Liver (tissue), 9 donors: ENCODE results near the gene SDK2. TPM values are rescaled to one million over a fixed set of nuclear protein-coding genes. Genes with fewer than 3 reads are reported as not detected.

ENCODE experiments used
- DNase-seq: peaks from one replicate; pipeline ENCODE4 v3.0.0-alpha.2; 2017; ENCODE audit warnings: low spot score
- H3K27ac ChIP-seq, 2 donors: one replicate each; pipeline ENCODE4 v1.7.0; 2013; ENCODE audit warnings: inconsistent platforms in 2 of 2, low read length in 2 of 2, control low read depth in 1 of 2, low read depth in 1 of 2, mild to moderate bottlenecking in 1 of 2
- H3K27me3 ChIP-seq, 4 donors: one replicate each; pipeline versions ENCODE4 v1.6.1 to v1.7.0; 2013; ENCODE audit warnings: low read length in 3 of 4, inconsistent platforms in 1 of 4, mild to moderate bottlenecking in 1 of 4, moderate library complexity in 1 of 4; ENCODE audit not compliant: control insufficient read depth in 4 of 4, insufficient read depth in 4 of 4
- H3K36me3 ChIP-seq, 4 donors: one replicate each; pipeline versions ENCODE4 v1.6.1 to v1.7.0; 2013; ENCODE audit warnings: low read length in 3 of 4, mild to moderate bottlenecking in 3 of 4, low read depth in 1 of 4, moderate library complexity in 1 of 4; ENCODE audit not compliant: control insufficient read depth in 4 of 4, insufficient read depth in 3 of 4
- H3K4me1 ChIP-seq, 4 donors: one replicate each; pipeline versions ENCODE4 v1.6.1 to v1.7.0; 2013; ENCODE audit warnings: low read length in 3 of 4, mild to moderate bottlenecking in 3 of 4, moderate library complexity in 1 of 4; ENCODE audit not compliant: control insufficient read depth in 4 of 4, insufficient read depth in 4 of 4
- H3K4me3 ChIP-seq, 3 donors: one replicate each; pipeline versions ENCODE4 v1.6.1 to v1.7.0; 2013; ENCODE audit warnings: low read length in 3 of 3, control low read depth in 1 of 3, low read depth in 1 of 3, mild to moderate bottlenecking in 1 of 3
- H3K9ac ChIP-seq, 2 donors: one replicate each; pipeline ENCODE4 v1.7.0; 2013; ENCODE audit warnings: low read length in 2 of 2, mild to moderate bottlenecking in 2 of 2, moderate library complexity in 2 of 2, control low read depth in 1 of 2, low read depth in 1 of 2
- H3K9me3 ChIP-seq, 4 donors: one replicate each; pipeline versions ENCODE4 v1.6.1 to v1.7.0; 2013; ENCODE audit warnings: low read length in 3 of 4; ENCODE audit not compliant: control insufficient read depth in 4 of 4
- EGR1 ChIP-seq, 2 donors: IDR thresholded peaks; 2 replicates each; pipeline ENCODE4 v1.6.1; 2016 to 2018; ENCODE audit warnings: antibody characterized with exemption in 2 of 2, low read depth in 2 of 2
- FOXA1 ChIP-seq: IDR thresholded peaks from 2 replicates; pipeline ENCODE4 v1.6.1; 2016; ENCODE audit warnings: antibody characterized with exemption
- FOXA2 ChIP-seq: IDR thresholded peaks from 2 replicates; pipeline ENCODE4 v1.6.1; 2016; ENCODE audit warnings: antibody characterized with exemption
- GABPA ChIP-seq, 2 donors: IDR thresholded peaks in 1 of 2; conservative IDR thresholded peaks in 1 of 2; 2 replicates each; pipeline ENCODE4 v1.6.1; 2016; ENCODE audit warnings: antibody characterized with exemption in 2 of 2, mild to moderate bottlenecking in 1 of 2, moderate library complexity in 1 of 2
- HNF4A ChIP-seq, 2 donors: conservative IDR thresholded peaks; 2 replicates each; pipeline ENCODE4 v1.6.1; 2016; ENCODE audit warnings: antibody characterized with exemption in 2 of 2, mild to moderate bottlenecking in 2 of 2
- HNF4G ChIP-seq: IDR thresholded peaks from 2 replicates; pipeline ENCODE4 v1.6.1; 2016; ENCODE audit warnings: antibody characterized with exemption
- JUND ChIP-seq, 2 donors: IDR thresholded peaks; 2 replicates each; pipeline ENCODE4 v1.6.1; 2016; ENCODE audit warnings: antibody characterized with exemption in 2 of 2
- NR2F2 ChIP-seq: IDR thresholded peaks from 2 replicates; pipeline ENCODE4 v1.6.1; 2016; ENCODE audit warnings: antibody characterized with exemption
- RAD21 ChIP-seq, 2 donors: IDR thresholded peaks; 2 replicates each; pipeline ENCODE4 v1.6.1; 2016; ENCODE audit warnings: antibody characterized with exemption in 2 of 2, mild to moderate bottlenecking in 2 of 2
- RXRA ChIP-seq, 2 donors: IDR thresholded peaks; 2 replicates each; pipeline ENCODE4 v1.6.1; 2017 to 2018; ENCODE audit warnings: antibody characterized with exemption in 2 of 2, mild to moderate bottlenecking in 1 of 2
- SP1 ChIP-seq: IDR thresholded peaks from 2 replicates; pipeline ENCODE4 v1.6.1; 2018; ENCODE audit warnings: antibody characterized with exemption, mild to moderate bottlenecking
- TAF1 ChIP-seq: conservative IDR thresholded peaks from 2 replicates; pipeline ENCODE4 v1.6.1; 2016; ENCODE audit warnings: antibody characterized with exemption, mild to moderate bottlenecking
- WGBS: extraction: QIAGEN DNeasy Blood & Tissue Kit; methylation state at CpG from one replicate; pipeline ENCODE4 v1.1.7; 2013; 5-methylcytosine and 5-hydroxymethylcytosine counted together
- polyA plus RNA-seq, 2 donors: library from polyadenylated mRNA; stranded (reverse) in 1 of 2; unstranded in 1 of 2; fragments of 200-250 nt in 1 of 2; fragments of >200 nt in 1 of 2; fragmentation: Nextera tagmentation in 1 of 2; extraction: Ambion mirVana in 1 of 2; gene quantifications; one replicate each; pipeline versions ENCODE4 v1.2.1 to v1.2.3, GENCODE V29; 2013 to 2015
- total RNA-seq, 2 donors: library from RNA; depleted of rRNA; stranded (reverse); fragments of >200 nt; gene quantifications; one replicate each; pipeline ENCODE4 v1.2.3, GENCODE V29; 2014
- TF ChIP-seq, protein P1 (sequence below): IDR thresholded peaks from 2 replicates; pipeline ENCODE4 v1.6.1; 2016; ENCODE audit warnings: antibody characterized with exemption
- TF ChIP-seq, protein P2 (sequence below): IDR thresholded peaks from 2 replicates; pipeline ENCODE4 v1.6.1; 2016; ENCODE audit warnings: antibody characterized with exemption
- TF ChIP-seq, protein P3 (sequence below): fragments of 150-350 bp; IDR thresholded peaks from 2 replicates; pipeline ENCODE4 v1.5.1; 2017; ENCODE audit warnings: improper control_type of control experiment, low read depth, low read length; ENCODE audit not compliant: missing input control
- TF ChIP-seq, protein P4 (sequence below): IDR thresholded peaks from 2 replicates; pipeline ENCODE4 v1.6.1; 2016; ENCODE audit warnings: antibody characterized with exemption, mild to moderate bottlenecking
- TF ChIP-seq, protein P5 (sequence below): IDR thresholded peaks from 2 replicates; pipeline ENCODE4 v1.6.1; 2016; ENCODE audit warnings: antibody characterized with exemption
- donor health status: healthy.
- donor health status: healthy.
- donor health status: healthy.
- donor health status: healthy.
- donor health status: healthy.

The SDK2 gene
- total and polyA plus RNA-seq, 4 donors: 0.05 to 0.42 (median 0.10) TPM

DNA sequence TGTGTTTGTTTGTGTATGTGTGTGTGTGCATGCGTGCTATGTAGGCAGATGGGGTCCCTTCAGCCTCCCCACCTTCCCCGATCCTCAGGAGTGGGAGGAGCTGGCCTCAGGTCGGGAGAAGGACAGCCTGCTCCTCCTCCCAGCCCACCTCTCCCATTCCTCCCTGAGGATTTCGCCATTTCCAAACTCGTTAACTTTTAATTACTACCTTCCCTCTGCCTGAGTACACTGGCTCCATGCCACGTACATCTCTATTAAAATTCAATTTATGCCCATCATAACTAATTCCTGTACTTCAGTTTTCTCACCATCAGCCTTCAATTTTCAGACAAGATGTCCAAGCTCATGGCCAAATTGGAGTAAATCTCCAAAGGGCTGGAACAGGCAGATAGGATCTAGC lies 148.6 kb downstream of the SDK2 start:
- 49% methylated on average over 6 of the region's 6 CpGs for WGBS
- H3K4me3 ChIP-seq: no peak overlapping the region
- H3K9me3 ChIP-seq: no peaks in the 10 kb centered on the region
- no peaks in the 10 kb centered on the region for H3K4me1 ChIP-seq
- H3K36me3 ChIP-seq: no peaks in the 10 kb centered on the region
- peaks cover 0 to 9% (median 0%) of the 10 kb centered on the region in 4 donors for H3K27me3 ChIP-seq
- DNase-seq: no peak
- no peak overlapping the region for H3K27ac ChIP-seq
- no peak for TF ChIP-seq HNF4A (conservative IDR thresholded peaks at IDR 0.05)
- TF ChIP-seq, protein P1, sequence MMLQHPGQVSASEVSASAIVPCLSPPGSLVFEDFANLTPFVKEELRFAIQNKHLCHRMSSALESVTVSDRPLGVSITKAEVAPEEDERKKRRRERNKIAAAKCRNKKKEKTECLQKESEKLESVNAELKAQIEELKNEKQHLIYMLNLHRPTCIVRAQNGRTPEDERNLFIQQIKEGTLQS: no peak
- no peak for TF ChIP-seq NR2F2
- TF ChIP-seq HNF4G: no peak
- no peak for TF ChIP-seq JUND (IDR thresholded peaks at IDR 0.05)
- TF ChIP-seq TAF1: no peak
- TF ChIP-seq, protein P2, sequence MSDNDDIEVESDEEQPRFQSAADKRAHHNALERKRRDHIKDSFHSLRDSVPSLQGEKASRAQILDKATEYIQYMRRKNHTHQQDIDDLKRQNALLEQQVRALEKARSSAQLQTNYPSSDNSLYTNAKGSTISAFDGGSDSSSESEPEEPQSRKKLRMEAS: no peak
- TF ChIP-seq RXRA (IDR thresholded peaks at IDR 0.05): no peak
- no peak for TF ChIP-seq EGR1 (IDR thresholded peaks at IDR 0.05; ENCODE audit: low read depth in 2 of 2)
- no peak for TF ChIP-seq SP1
- no peak for TF ChIP-seq GABPA (IDR thresholded peaks at IDR 0.05 in 1 of 2, conservative IDR thresholded peaks at IDR 0.05 in 1 of 2)
- no peak for TF ChIP-seq FOXA1
- TF ChIP-seq, protein P3, sequence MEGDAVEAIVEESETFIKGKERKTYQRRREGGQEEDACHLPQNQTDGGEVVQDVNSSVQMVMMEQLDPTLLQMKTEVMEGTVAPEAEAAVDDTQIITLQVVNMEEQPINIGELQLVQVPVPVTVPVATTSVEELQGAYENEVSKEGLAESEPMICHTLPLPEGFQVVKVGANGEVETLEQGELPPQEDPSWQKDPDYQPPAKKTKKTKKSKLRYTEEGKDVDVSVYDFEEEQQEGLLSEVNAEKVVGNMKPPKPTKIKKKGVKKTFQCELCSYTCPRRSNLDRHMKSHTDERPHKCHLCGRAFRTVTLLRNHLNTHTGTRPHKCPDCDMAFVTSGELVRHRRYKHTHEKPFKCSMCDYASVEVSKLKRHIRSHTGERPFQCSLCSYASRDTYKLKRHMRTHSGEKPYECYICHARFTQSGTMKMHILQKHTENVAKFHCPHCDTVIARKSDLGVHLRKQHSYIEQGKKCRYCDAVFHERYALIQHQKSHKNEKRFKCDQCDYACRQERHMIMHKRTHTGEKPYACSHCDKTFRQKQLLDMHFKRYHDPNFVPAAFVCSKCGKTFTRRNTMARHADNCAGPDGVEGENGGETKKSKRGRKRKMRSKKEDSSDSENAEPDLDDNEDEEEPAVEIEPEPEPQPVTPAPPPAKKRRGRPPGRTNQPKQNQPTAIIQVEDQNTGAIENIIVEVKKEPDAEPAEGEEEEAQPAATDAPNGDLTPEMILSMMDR: no peak
- TF ChIP-seq, protein P4, sequence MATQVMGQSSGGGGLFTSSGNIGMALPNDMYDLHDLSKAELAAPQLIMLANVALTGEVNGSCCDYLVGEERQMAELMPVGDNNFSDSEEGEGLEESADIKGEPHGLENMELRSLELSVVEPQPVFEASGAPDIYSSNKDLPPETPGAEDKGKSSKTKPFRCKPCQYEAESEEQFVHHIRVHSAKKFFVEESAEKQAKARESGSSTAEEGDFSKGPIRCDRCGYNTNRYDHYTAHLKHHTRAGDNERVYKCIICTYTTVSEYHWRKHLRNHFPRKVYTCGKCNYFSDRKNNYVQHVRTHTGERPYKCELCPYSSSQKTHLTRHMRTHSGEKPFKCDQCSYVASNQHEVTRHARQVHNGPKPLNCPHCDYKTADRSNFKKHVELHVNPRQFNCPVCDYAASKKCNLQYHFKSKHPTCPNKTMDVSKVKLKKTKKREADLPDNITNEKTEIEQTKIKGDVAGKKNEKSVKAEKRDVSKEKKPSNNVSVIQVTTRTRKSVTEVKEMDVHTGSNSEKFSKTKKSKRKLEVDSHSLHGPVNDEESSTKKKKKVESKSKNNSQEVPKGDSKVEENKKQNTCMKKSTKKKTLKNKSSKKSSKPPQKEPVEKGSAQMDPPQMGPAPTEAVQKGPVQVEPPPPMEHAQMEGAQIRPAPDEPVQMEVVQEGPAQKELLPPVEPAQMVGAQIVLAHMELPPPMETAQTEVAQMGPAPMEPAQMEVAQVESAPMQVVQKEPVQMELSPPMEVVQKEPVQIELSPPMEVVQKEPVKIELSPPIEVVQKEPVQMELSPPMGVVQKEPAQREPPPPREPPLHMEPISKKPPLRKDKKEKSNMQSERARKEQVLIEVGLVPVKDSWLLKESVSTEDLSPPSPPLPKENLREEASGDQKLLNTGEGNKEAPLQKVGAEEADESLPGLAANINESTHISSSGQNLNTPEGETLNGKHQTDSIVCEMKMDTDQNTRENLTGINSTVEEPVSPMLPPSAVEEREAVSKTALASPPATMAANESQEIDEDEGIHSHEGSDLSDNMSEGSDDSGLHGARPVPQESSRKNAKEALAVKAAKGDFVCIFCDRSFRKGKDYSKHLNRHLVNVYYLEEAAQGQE: no peak
- TF ChIP-seq, protein P5, sequence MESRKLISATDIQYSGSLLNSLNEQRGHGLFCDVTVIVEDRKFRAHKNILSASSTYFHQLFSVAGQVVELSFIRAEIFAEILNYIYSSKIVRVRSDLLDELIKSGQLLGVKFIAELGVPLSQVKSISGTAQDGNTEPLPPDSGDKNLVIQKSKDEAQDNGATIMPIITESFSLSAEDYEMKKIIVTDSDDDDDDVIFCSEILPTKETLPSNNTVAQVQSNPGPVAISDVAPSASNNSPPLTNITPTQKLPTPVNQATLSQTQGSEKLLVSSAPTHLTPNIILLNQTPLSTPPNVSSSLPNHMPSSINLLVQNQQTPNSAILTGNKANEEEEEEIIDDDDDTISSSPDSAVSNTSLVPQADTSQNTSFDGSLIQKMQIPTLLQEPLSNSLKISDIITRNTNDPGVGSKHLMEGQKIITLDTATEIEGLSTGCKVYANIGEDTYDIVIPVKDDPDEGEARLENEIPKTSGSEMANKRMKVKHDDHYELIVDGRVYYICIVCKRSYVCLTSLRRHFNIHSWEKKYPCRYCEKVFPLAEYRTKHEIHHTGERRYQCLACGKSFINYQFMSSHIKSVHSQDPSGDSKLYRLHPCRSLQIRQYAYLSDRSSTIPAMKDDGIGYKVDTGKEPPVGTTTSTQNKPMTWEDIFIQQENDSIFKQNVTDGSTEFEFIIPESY: no peak
- H3K9ac ChIP-seq: no peak overlapping the region

DNA sequence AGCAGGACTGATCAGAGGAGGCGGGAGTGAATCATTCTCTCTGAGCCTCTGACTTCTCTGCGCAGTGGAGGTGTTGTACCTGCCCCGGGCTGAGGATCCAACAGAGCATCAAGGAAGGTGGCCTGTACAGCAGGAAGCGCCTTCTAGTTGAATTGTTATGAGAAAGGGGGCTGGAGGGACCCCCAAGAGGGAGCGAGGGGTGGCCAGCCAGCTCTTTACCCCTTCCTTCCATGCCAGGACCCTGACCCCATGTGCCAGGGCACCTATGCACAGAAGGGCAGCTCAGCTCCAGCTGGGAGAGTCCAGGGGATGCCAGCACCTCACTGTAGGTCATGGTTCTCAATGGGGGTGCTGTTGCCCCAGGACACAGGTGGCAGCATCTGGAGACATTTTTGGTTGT lies 149.3 kb downstream of the SDK2 start:
- no peak for DNase-seq
- no peaks in the 10 kb centered on the region for H3K36me3 ChIP-seq
- H3K4me3 ChIP-seq: no peak overlapping the region
- H3K9ac ChIP-seq: no peak overlapping the region
- no peaks in the 10 kb centered on the region for H3K4me1 ChIP-seq
- no peak for TF ChIP-seq RAD21 (IDR thresholded peaks at IDR 0.05)
- no peak for TF ChIP-seq TAF1
- TF ChIP-seq FOXA2: no peak
- TF ChIP-seq, protein P5: no peak
- TF ChIP-seq GABPA (IDR thresholded peaks at IDR 0.05 in 1 of 2, conservative IDR thresholded peaks at IDR 0.05 in 1 of 2): no peak
- H3K27ac ChIP-seq: no peak overlapping the region
- H3K9me3 ChIP-seq: no peaks in the 10 kb centered on the region
- peaks cover 0 to 4% (median 0%) of the 10 kb centered on the region in 4 donors for H3K27me3 ChIP-seq
- 88% methylated on average over 5 of the region's 5 CpGs for WGBS
